ENCODE data around the gene HYDIN.
"Not testable (repeated sequence)": the region's sequence is repeated elsewhere in the genome, so short reads cannot be mapped to it uniquely, and the experiment has no call there.

DNA sequence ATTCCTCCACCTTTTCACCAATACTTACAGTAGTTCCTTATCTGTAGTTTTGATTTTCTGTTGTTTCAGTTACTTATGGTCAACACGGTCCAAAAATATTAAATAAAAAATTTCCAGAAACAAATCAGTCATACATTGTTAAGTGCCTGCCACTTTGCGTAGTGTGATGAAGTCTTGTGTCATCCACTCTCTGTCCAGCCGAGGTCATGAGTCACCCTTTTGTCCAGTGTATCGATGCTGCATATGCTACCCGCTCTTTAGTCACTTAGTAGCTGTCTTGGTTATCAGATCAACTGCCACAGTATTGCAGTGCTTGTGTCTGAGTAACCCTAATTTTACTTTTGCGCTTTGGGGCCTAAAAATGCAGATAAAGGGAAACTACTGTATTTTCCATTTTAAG lies 146.9 kb downstream of the HYDIN start:
- TF ChIP-seq, protein P1, sequence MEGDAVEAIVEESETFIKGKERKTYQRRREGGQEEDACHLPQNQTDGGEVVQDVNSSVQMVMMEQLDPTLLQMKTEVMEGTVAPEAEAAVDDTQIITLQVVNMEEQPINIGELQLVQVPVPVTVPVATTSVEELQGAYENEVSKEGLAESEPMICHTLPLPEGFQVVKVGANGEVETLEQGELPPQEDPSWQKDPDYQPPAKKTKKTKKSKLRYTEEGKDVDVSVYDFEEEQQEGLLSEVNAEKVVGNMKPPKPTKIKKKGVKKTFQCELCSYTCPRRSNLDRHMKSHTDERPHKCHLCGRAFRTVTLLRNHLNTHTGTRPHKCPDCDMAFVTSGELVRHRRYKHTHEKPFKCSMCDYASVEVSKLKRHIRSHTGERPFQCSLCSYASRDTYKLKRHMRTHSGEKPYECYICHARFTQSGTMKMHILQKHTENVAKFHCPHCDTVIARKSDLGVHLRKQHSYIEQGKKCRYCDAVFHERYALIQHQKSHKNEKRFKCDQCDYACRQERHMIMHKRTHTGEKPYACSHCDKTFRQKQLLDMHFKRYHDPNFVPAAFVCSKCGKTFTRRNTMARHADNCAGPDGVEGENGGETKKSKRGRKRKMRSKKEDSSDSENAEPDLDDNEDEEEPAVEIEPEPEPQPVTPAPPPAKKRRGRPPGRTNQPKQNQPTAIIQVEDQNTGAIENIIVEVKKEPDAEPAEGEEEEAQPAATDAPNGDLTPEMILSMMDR (conservative IDR thresholded peaks at IDR 0.05): not testable (repeated sequence)
- TF ChIP-seq ZFX (IDR thresholded peaks at IDR 0.05): not testable (repeated sequence)
